ENCODE data around the gene VAPA. TPM values are rescaled to one million over a fixed set of nuclear protein-coding genes. Genes with fewer than 3 reads are reported as not detected.
A peak's percentile ranks its signal among the peaks of the same experiment; 100 is the strongest.

Gene VAPA
- total RNA-seq: 127 TPM

GRCh38 chr18:9913526-9914333, at the start of gene VAPA:
Gene VAPA (plus strand): TSS chr18:9914016. CDS start chr18:9914257, 241 bp downstream.
- H3K4me1 ChIP-seq (ENCODE audit: control insufficient read depth in 3 of 3, insufficient read depth in 3 of 3, low read length in 3 of 3): peaks cover 25 to 32% (median 29%) of the 10 kb centered on the region in 3 donors
- H3K27me3 ChIP-seq (ENCODE audit: control insufficient read depth in 3 of 3, insufficient read depth in 3 of 3, low read length in 3 of 3): no peaks in the 10 kb centered on the region
- peak within 1 kb of the TSS; percentile 99 for H3K27ac ChIP-seq (ENCODE audit: low read depth, low read length)
- peak within 1 kb of the TSS; percentile 96 to 98 (median 97) for H3K9ac ChIP-seq (ENCODE audit: low read depth in 1 of 3, low read length in 3 of 3)
- H3K9me3 ChIP-seq (ENCODE audit: control insufficient read depth in 3 of 3, low read length in 3 of 3): no peaks in the 10 kb centered on the region
- H3K36me3 ChIP-seq (ENCODE audit: control insufficient read depth in 3 of 3, insufficient read depth in 3 of 3, low read length in 3 of 3): no peaks in the 10 kb centered on the region
- peak within 1 kb of the TSS; percentile 96 to 98 (median 97) for H3K4me3 ChIP-seq (ENCODE audit: low read length in 3 of 3)

DNA sequence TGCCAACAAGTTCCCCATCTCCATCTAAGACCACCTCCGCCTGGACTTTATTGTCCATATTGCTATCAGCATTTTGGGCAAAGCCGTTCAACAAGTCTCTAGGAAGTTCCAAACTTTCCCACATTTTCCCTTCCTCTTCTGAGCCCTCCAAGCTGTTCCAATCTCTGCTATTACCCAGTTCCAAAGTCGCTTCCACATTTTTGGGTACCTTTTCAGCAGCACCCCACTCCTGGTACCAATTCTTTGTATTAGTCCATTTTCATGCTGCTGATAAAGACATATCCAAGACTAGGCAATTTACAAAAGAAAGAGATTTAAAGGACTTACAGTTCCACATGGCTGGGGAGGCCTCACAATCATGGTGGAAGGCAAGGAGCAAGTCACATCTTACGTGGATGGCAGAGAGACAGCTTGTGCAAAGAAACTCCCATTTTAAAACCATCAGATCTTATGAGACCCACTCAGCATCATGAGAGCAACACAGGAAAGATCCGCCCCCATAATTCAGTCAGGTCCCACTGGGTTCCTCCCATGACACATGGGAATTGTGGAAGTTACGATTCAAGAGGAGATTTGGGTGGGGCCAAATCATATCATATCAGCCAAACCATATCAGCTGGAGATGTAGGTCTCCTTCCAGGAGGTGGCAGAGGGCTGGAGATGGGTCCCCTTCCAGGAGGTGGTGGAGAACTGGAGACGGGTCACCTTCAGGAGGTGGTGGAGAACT, 47.9 kb upstream of the VAPA start:
- Histone ChIP-seq H3K9me3 (ENCODE audit: control insufficient read depth in 3 of 3, low read length in 3 of 3) (no peaks in the 10 kb centered on the region), H3K4me1 (ENCODE audit: control insufficient read depth in 3 of 3, insufficient read depth in 3 of 3, low read length in 3 of 3) (peaks cover 0 to 8% (median 0%) of the 10 kb centered on the region in 3 donors), H3K36me3 (ENCODE audit: control insufficient read depth in 3 of 3, insufficient read depth in 3 of 3, low read length in 3 of 3) (no peaks in the 10 kb centered on the region), H3K27ac (ENCODE audit: low read depth, low read length) (no peak overlapping the region), H3K9ac (ENCODE audit: low read depth in 1 of 3, low read length in 3 of 3) (no peak overlapping the region), H3K4me3 (ENCODE audit: low read length in 3 of 3) (no peak overlapping the region), H3K27me3 (ENCODE audit: control insufficient read depth in 3 of 3, insufficient read depth in 3 of 3, low read length in 3 of 3) (no peaks in the 10 kb centered on the region)

DNA sequence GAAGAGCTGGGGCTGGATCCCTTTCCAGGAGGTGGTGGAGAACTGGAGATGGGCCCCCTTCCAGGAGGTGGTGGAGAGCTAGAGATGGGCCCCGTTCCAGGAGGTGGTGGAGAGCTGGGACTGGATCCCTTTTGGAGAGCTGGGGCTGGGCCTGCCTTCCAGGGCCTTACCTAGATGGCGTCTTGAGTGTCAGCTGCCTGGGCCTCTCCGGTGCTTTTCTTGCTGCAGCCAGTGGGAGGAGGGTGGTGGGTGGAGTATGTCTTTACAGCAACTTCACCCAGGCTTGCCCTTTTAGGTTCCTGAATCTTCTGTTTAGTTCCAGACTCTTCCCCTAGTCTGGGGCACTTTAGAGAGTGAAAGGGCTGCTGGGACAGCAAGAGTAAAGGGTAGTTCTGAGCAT, 47.2 kb upstream of the VAPA start:
- Histone ChIP-seq H3K4me3 (ENCODE audit: low read length in 3 of 3) (no peak overlapping the region), H3K27me3 (ENCODE audit: control insufficient read depth in 3 of 3, insufficient read depth in 3 of 3, low read length in 3 of 3) (no peaks in the 10 kb centered on the region), H3K36me3 (ENCODE audit: control insufficient read depth in 3 of 3, insufficient read depth in 3 of 3, low read length in 3 of 3) (no peaks in the 10 kb centered on the region), H3K4me1 (ENCODE audit: control insufficient read depth in 3 of 3, insufficient read depth in 3 of 3, low read length in 3 of 3) (peaks cover 0 to 8% (median 0%) of the 10 kb centered on the region in 3 donors), H3K9me3 (ENCODE audit: control insufficient read depth in 3 of 3, low read length in 3 of 3) (no peaks in the 10 kb centered on the region), H3K27ac (ENCODE audit: low read depth, low read length) (no peak overlapping the region), H3K9ac (ENCODE audit: low read depth in 1 of 3, low read length in 3 of 3) (no peak overlapping the region)

DNA sequence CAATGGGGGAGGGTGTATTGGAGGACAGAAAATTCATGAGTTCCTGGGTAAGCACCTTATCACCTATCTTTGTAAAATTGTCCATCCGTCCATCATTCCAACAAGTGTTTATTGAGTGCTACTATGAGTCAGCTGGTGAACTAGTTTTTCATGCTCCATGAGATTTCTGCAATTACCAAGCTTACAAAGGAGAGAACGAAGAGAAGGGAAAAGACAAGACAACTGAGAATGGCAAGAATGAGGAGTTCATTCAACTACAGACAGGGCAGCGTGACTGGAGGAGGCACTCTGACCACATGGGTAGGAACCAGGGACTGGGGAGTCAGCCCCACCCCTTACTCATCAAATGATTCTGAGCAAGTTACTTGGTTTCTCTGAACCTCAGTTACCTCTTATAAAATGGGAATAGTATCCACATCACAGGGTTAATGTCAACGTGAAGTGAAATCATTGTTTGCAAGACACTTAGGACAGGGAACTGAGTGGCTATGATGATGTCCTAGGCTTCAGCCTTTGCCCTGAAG, 46.7 kb upstream of the VAPA start:
- Histone ChIP-seq H3K4me3 (ENCODE audit: low read length in 3 of 3) (no peak overlapping the region), H3K4me1 (ENCODE audit: control insufficient read depth in 3 of 3, insufficient read depth in 3 of 3, low read length in 3 of 3) (peaks cover 0 to 8% (median 0%) of the 10 kb centered on the region in 3 donors), H3K9ac (ENCODE audit: low read depth in 1 of 3, low read length in 3 of 3) (no peak overlapping the region), H3K27me3 (ENCODE audit: control insufficient read depth in 3 of 3, insufficient read depth in 3 of 3, low read length in 3 of 3) (no peaks in the 10 kb centered on the region), H3K9me3 (ENCODE audit: control insufficient read depth in 3 of 3, low read length in 3 of 3) (no peaks in the 10 kb centered on the region), H3K36me3 (ENCODE audit: control insufficient read depth in 3 of 3, insufficient read depth in 3 of 3, low read length in 3 of 3) (no peaks in the 10 kb centered on the region), H3K27ac (ENCODE audit: low read depth, low read length) (no peak overlapping the region)

DNA sequence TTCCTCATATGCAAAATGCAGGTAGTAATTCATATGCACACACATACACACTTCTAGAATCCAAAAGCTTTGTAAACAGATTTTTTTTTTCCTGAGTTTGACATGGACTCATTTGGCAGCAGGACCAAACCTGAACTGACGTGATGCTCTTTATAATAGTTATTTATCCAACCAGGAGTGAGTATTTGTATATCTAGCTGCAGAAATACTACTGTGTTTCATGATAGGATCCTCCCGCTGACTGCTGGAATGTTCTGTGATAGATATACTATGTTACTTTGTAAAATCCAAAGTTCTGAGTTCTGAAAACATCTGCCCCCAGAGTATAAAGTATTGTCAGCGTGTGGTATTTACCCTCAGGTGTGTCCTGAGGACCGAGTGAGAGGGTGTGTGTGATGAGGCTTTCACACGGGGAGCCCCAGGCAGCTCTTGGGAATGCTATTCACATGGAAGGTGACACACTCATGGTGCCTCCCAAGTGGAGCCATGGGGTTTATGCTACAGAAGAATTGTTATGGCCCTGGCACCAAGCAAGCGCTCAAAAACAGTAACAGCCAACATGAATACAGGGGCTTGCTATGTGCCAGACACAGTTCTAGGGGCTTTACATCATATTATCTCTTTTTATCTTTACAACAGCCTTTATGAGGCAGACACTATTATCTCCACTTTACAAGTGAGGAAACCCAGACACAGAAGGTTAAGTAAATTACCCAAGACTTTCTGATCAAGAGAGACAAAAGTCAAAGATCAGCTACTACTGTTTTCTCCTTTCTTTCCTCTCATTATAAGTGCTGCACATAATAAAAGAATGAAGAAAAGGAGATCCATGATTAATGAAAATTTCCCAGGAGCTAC, 44.7 kb upstream of the VAPA start:
- Histone ChIP-seq H3K4me1 (ENCODE audit: control insufficient read depth in 3 of 3, insufficient read depth in 3 of 3, low read length in 3 of 3) (peaks cover 0 to 8% (median 0%) of the 10 kb centered on the region in 3 donors), H3K9me3 (ENCODE audit: control insufficient read depth in 3 of 3, low read length in 3 of 3) (no peaks in the 10 kb centered on the region), H3K27me3 (ENCODE audit: control insufficient read depth in 3 of 3, insufficient read depth in 3 of 3, low read length in 3 of 3) (no peaks in the 10 kb centered on the region), H3K27ac (ENCODE audit: low read depth, low read length) (no peak overlapping the region), H3K9ac (ENCODE audit: low read depth in 1 of 3, low read length in 3 of 3) (no peak overlapping the region), H3K36me3 (ENCODE audit: control insufficient read depth in 3 of 3, insufficient read depth in 3 of 3, low read length in 3 of 3) (no peaks in the 10 kb centered on the region), H3K4me3 (ENCODE audit: low read length in 3 of 3) (no peak overlapping the region)

GRCh38 chr18:9869715-9870430, 43.9 kb upstream of the VAPA start:
- H3K27me3 ChIP-seq (ENCODE audit: control insufficient read depth in 3 of 3, insufficient read depth in 3 of 3, low read length in 3 of 3): no peaks in the 10 kb centered on the region

DNA sequence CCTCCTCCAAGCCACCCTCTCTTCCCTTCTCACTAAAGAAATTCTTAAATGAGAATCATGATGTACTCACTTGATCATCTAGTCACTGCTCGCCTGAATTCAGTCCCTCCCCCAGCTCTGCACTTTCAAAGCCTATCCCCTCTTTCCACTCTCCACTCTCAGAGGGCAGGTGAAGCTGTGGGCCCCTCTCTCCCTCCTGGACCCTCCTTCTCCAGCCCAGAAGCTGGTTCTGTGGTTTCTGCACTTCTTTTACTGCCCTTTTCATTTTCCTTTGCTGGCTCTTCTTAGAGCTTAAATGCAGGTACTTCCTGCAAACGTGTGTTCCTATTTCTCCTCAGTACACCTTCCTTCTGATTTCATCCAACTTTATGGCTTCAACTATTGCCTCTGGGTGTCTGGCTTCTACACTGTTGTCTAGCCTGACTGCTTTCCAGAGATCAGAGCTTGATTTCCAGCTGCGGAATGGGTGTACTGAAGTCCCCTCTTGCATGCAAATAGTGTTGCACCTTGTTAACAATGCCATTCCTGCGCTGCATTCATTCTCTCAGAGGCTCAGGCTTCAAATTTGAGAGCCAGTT, 43.3 kb upstream of the VAPA start:
- H3K9ac ChIP-seq (ENCODE audit: low read depth in 1 of 3, low read length in 3 of 3): no peak overlapping the region
- H3K9me3 ChIP-seq (ENCODE audit: control insufficient read depth in 3 of 3, low read length in 3 of 3): no peaks in the 10 kb centered on the region
- H3K27me3 ChIP-seq (ENCODE audit: control insufficient read depth in 3 of 3, insufficient read depth in 3 of 3, low read length in 3 of 3): no peaks in the 10 kb centered on the region
- H3K4me1 ChIP-seq (ENCODE audit: control insufficient read depth in 3 of 3, insufficient read depth in 3 of 3, low read length in 3 of 3): peaks cover 0 to 8% (median 0%) of the 10 kb centered on the region in 3 donors
- H3K4me3 ChIP-seq (ENCODE audit: low read length in 3 of 3): no peak overlapping the region
- no peaks in the 10 kb centered on the region for H3K36me3 ChIP-seq (ENCODE audit: control insufficient read depth in 3 of 3, insufficient read depth in 3 of 3, low read length in 3 of 3)
- H3K27ac ChIP-seq (ENCODE audit: low read depth, low read length): no peak overlapping the region

More at GRCh38 chr18:9869715-9870430, 43.9 kb upstream of the VAPA start:
- H3K4me1 ChIP-seq (ENCODE audit: control insufficient read depth in 3 of 3, insufficient read depth in 3 of 3, low read length in 3 of 3): peaks cover 0 to 8% (median 0%) of the 10 kb centered on the region in 3 donors
- H3K27ac ChIP-seq (ENCODE audit: low read depth, low read length): no peak overlapping the region
- H3K9me3 ChIP-seq (ENCODE audit: control insufficient read depth in 3 of 3, low read length in 3 of 3): no peaks in the 10 kb centered on the region
- H3K9ac ChIP-seq (ENCODE audit: low read depth in 1 of 3, low read length in 3 of 3): no peak overlapping the region
- H3K36me3 ChIP-seq (ENCODE audit: control insufficient read depth in 3 of 3, insufficient read depth in 3 of 3, low read length in 3 of 3): no peaks in the 10 kb centered on the region
- H3K4me3 ChIP-seq (ENCODE audit: low read length in 3 of 3): no peak overlapping the region

DNA sequence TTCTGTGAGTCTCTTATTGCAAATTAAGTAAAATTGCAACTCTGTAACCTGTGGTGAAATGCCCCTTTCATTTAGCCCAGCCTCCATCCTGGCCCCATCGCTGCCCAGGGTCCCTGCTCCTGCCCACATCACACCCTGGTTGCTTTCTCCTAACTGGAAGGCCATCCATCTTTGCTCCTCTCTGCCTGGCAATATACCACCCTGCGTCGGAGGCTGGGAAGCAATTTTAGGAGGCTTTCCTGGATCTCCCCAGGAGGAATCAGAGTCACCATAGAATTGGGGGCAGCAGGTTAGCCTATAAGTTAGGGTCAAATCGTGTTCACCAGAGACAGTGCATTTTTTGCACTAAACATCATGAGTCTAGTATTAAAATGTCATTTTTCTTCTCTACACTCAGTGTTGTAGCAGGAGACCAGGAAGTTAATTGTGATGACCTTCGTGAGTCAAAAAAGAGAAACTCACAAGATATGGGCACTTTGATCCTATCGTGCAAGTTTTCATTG, 42.5 kb upstream of the VAPA start:
- Histone ChIP-seq H3K36me3 (ENCODE audit: control insufficient read depth in 3 of 3, insufficient read depth in 3 of 3, low read length in 3 of 3) (no peaks in the 10 kb centered on the region), H3K4me1 (ENCODE audit: control insufficient read depth in 3 of 3, insufficient read depth in 3 of 3, low read length in 3 of 3) (peaks cover 0 to 8% (median 0%) of the 10 kb centered on the region in 3 donors), H3K9ac (ENCODE audit: low read depth in 1 of 3, low read length in 3 of 3) (no peak overlapping the region), H3K4me3 (ENCODE audit: low read length in 3 of 3) (no peak overlapping the region), H3K27ac (ENCODE audit: low read depth, low read length) (no peak overlapping the region), H3K9me3 (ENCODE audit: control insufficient read depth in 3 of 3, low read length in 3 of 3) (no peaks in the 10 kb centered on the region), H3K27me3 (ENCODE audit: control insufficient read depth in 3 of 3, insufficient read depth in 3 of 3, low read length in 3 of 3) (no peaks in the 10 kb centered on the region)

GRCh38 chr18:9872823-9873222, 41.0 kb upstream of the VAPA start:
- H3K4me1 ChIP-seq (ENCODE audit: control insufficient read depth in 3 of 3, insufficient read depth in 3 of 3, low read length in 3 of 3): peaks cover 0 to 8% (median 0%) of the 10 kb centered on the region in 3 donors
- H3K4me3 ChIP-seq (ENCODE audit: low read length in 3 of 3): no peak overlapping the region
- H3K9ac ChIP-seq (ENCODE audit: low read depth in 1 of 3, low read length in 3 of 3): no peak overlapping the region
- no peak overlapping the region for H3K27ac ChIP-seq (ENCODE audit: low read depth, low read length)
- H3K36me3 ChIP-seq (ENCODE audit: control insufficient read depth in 3 of 3, insufficient read depth in 3 of 3, low read length in 3 of 3): no peaks in the 10 kb centered on the region
- H3K9me3 ChIP-seq (ENCODE audit: control insufficient read depth in 3 of 3, low read length in 3 of 3): no peaks in the 10 kb centered on the region
- H3K27me3 ChIP-seq (ENCODE audit: control insufficient read depth in 3 of 3, insufficient read depth in 3 of 3, low read length in 3 of 3): no peaks in the 10 kb centered on the region

Data from skeletal muscle tissue (tissue), 4 donors.